ENCODE results near the gene MCTP2. TPM values are rescaled to one million over a fixed set of nuclear protein-coding genes. Genes with fewer than 3 reads are reported as not detected.

Gene MCTP2
- total RNA-seq, 1 experiment from 2014 or later: 7.4 TPM

DNA sequence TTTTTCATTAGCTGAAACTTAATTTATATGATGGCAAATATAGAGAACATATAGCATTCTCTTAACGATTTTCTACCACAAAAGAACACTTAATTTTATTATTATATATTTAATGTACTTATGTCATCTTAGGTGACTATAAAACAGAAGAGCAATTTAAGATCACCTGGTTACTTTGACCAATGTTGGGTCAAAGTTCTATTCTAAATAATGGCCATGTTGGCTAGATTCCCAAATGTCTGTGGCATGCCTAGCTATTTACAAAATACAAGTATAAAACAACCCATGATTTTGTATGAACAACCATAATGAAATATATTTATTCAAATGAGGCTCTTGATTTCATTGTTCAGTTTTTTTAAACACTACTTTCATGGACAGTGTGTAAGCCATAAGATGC is 200.9 kb downstream of the MCTP2 start:
- peaks cover 5% of the 10 kb centered on the region for H3K4me1 Mint-ChIP-seq

DNA sequence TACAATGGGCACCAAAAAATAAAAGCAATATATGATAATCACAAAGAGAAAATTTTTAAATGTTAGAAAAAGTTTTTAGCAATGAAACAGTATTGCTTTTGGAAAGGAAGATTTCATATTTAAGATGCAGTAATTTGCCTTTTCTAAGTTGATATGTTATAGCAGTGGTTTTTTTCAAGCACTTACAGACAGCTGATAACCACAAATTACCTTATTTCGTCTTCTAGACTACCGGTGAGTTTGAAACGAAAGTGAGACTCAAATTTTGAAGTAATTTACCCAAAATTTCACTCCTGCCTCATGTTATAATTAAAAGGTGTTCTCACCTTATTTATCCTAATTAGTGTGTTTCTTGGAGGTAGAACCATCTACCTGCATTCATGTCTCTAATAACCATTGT is 207.8 kb downstream of the MCTP2 start:
- Mint-ChIP-seq H3K4me3 (no peak overlapping the region), H3K27me3 (ENCODE audit: low read depth) (no peaks in the 10 kb centered on the region), H3K4me1 (peaks cover 18% of the 10 kb centered on the region), H3K36me3 (no peaks in the 10 kb centered on the region), H3K9me3 (no peaks in the 10 kb centered on the region), H3K27ac (no peak overlapping the region)
- TF ChIP-seq FOXJ3 (CRISPR knock-in tag; IDR thresholded peaks at IDR 0.05; ENCODE audit: borderline replicate concordance): no peak
- TF ChIP-seq TP53 (CRISPR knock-in tag; IDR thresholded peaks at IDR 0.05): no peak
- TF ChIP-seq ZNF263 (CRISPR knock-in tag; IDR thresholded peaks at IDR 0.05; ENCODE audit: low read depth): no peak
- TF ChIP-seq, protein P1, sequence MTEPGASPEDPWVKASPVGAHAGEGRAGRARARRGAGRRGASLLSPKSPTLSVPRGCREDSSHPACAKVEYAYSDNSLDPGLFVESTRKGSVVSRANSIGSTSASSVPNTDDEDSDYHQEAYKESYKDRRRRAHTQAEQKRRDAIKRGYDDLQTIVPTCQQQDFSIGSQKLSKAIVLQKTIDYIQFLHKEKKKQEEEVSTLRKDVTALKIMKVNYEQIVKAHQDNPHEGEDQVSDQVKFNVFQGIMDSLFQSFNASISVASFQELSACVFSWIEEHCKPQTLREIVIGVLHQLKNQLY (CRISPR knock-in tag; IDR thresholded peaks at IDR 0.05): no peak
- TF ChIP-seq ATF1 (CRISPR knock-in tag; IDR thresholded peaks at IDR 0.05): no peak
- TF ChIP-seq, protein P2, sequence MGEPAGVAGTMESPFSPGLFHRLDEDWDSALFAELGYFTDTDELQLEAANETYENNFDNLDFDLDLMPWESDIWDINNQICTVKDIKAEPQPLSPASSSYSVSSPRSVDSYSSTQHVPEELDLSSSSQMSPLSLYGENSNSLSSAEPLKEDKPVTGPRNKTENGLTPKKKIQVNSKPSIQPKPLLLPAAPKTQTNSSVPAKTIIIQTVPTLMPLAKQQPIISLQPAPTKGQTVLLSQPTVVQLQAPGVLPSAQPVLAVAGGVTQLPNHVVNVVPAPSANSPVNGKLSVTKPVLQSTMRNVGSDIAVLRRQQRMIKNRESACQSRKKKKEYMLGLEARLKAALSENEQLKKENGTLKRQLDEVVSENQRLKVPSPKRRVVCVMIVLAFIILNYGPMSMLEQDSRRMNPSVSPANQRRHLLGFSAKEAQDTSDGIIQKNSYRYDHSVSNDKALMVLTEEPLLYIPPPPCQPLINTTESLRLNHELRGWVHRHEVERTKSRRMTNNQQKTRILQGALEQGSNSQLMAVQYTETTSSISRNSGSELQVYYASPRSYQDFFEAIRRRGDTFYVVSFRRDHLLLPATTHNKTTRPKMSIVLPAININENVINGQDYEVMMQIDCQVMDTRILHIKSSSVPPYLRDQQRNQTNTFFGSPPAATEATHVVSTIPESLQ (CRISPR knock-in tag; IDR thresholded peaks at IDR 0.05): no peak
- no peak for ATAC-seq
- ChIA-PET POLR2A (no interaction called here), CTCF (interaction anchor here (0.6 kb wide), 1 partner anchor 851 kb away, joined by 5 read pairs; no protein-coding TSS in a partner anchor)
- DNase-seq (ENCODE audit: low spot score): no peak

More for the DNA sequence above, 200.9 kb downstream of the MCTP2 start:
- ATAC-seq (no peak), DNase-seq (ENCODE audit: low spot score) (no peak)
- H3K36me3 Mint-ChIP-seq: peaks cover 2% of the 10 kb centered on the region
- H3K4me3 Mint-ChIP-seq: no peak overlapping the region
- ChIA-PET CTCF (no interaction called here), POLR2A (no interaction called here)
- H3K27me3 Mint-ChIP-seq (ENCODE audit: low read depth): no peaks in the 10 kb centered on the region
- TF ChIP-seq ZNF219 (CRISPR knock-in tag; IDR thresholded peaks at IDR 0.05; ENCODE audit: borderline replicate concordance) (no peak), CREM (CRISPR knock-in tag; IDR thresholded peaks at IDR 0.05) (no peak), SP1 (CRISPR knock-in tag; conservative IDR thresholded peaks at IDR 0.05) (no peak)
- no peak overlapping the region for H3K27ac Mint-ChIP-seq
- H3K9me3 Mint-ChIP-seq: peaks cover 8% of the 10 kb centered on the region

DNA sequence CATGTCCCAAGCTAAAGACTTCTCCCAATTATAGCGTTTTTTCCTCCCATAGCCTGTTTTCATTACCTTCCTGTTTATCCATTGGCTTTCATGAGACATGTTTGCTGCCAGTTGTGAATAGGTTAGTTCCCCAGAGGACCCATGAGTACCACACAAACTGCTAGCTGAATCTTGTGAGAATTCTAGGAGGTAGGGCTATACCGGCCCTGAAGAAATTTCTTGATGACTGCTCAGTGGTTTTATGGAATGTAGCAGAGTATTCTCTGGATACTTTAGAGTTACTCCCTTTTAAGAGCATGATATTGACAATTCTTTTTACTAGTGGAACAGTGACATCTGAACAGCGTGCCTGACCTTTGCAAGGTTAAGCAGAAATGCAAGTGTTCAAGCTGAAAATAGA is 210.4 kb downstream of the MCTP2 start:
- ATAC-seq: no peak
- Mint-ChIP-seq H3K27ac (no peak overlapping the region), H3K36me3 (no peaks in the 10 kb centered on the region), H3K27me3 (ENCODE audit: low read depth) (no peaks in the 10 kb centered on the region), H3K9me3 (no peaks in the 10 kb centered on the region), H3K4me1 (peaks cover 15% of the 10 kb centered on the region), H3K4me3 (no peak overlapping the region)
- DNase-seq (ENCODE audit: low spot score): no peak
- no peak for TF ChIP-seq NR2C2 (CRISPR knock-in tag; IDR thresholded peaks at IDR 0.05)
- no peak for TF ChIP-seq NFYB (CRISPR knock-in tag; conservative IDR thresholded peaks at IDR 0.05; ENCODE audit: low read depth)
- TF ChIP-seq CREB1 (CRISPR knock-in tag; IDR thresholded peaks at IDR 0.05): no peak
- TF ChIP-seq, protein P1 (CRISPR knock-in tag; IDR thresholded peaks at IDR 0.05): no peak
- TF ChIP-seq CBFB (CRISPR knock-in tag; IDR thresholded peaks at IDR 0.05; ENCODE audit: low read depth): no peak
- TF ChIP-seq, protein P3, sequence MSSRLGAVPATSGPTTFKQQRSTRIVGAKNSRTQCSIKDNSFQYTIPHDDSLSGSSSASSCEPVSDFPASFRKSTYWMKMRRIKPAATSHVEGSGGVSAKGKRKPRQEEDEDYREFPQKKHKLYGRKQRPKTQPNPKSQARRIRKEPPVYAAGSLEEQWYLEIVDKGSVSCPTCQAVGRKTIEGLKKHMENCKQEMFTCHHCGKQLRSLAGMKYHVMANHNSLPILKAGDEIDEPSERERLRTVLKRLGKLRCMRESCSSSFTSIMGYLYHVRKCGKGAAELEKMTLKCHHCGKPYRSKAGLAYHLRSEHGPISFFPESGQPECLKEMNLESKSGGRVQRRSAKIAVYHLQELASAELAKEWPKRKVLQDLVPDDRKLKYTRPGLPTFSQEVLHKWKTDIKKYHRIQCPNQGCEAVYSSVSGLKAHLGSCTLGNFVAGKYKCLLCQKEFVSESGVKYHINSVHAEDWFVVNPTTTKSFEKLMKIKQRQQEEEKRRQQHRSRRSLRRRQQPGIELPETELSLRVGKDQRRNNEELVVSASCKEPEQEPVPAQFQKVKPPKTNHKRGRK (CRISPR knock-in tag; IDR thresholded peaks at IDR 0.05; ENCODE audit: borderline replicate concordance): no peak
- TF ChIP-seq, protein P4, sequence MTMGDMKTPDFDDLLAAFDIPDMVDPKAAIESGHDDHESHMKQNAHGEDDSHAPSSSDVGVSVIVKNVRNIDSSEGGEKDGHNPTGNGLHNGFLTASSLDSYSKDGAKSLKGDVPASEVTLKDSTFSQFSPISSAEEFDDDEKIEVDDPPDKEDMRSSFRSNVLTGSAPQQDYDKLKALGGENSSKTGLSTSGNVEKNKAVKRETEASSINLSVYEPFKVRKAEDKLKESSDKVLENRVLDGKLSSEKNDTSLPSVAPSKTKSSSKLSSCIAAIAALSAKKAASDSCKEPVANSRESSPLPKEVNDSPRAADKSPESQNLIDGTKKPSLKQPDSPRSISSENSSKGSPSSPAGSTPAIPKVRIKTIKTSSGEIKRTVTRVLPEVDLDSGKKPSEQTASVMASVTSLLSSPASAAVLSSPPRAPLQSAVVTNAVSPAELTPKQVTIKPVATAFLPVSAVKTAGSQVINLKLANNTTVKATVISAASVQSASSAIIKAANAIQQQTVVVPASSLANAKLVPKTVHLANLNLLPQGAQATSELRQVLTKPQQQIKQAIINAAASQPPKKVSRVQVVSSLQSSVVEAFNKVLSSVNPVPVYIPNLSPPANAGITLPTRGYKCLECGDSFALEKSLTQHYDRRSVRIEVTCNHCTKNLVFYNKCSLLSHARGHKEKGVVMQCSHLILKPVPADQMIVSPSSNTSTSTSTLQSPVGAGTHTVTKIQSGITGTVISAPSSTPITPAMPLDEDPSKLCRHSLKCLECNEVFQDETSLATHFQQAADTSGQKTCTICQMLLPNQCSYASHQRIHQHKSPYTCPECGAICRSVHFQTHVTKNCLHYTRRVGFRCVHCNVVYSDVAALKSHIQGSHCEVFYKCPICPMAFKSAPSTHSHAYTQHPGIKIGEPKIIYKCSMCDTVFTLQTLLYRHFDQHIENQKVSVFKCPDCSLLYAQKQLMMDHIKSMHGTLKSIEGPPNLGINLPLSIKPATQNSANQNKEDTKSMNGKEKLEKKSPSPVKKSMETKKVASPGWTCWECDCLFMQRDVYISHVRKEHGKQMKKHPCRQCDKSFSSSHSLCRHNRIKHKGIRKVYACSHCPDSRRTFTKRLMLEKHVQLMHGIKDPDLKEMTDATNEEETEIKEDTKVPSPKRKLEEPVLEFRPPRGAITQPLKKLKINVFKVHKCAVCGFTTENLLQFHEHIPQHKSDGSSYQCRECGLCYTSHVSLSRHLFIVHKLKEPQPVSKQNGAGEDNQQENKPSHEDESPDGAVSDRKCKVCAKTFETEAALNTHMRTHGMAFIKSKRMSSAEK (CRISPR knock-in tag; IDR thresholded peaks at IDR 0.05; ENCODE audit: borderline replicate concordance): no peak
- TF ChIP-seq, protein P2 (CRISPR knock-in tag; IDR thresholded peaks at IDR 0.05): no peak
- TF ChIP-seq OVOL2 (CRISPR knock-in tag; IDR thresholded peaks at IDR 0.05; ENCODE audit: borderline replicate concordance): no peak
- no peak for TF ChIP-seq ZNF219 (CRISPR knock-in tag; IDR thresholded peaks at IDR 0.05; ENCODE audit: borderline replicate concordance)
- TF ChIP-seq ZNF671 (CRISPR knock-in tag; IDR thresholded peaks at IDR 0.05): no peak
- ChIA-PET POLR2A (no interaction called here), CTCF (no interaction called here)

Data from WTC11 (cell line).